HepG2 (cell line): ENCODE measurements around the gene KLHL21. TPM values are rescaled to one million over a fixed set of nuclear protein-coding genes. Genes with fewer than 3 reads are reported as not detected.

Source experiments
- BCL6 ChIP-seq: IDR thresholded peaks from 2 replicates; pipeline ENCODE4 v1.6.1; 2016; ENCODE audit warnings: missing genetic modification reagents, missing compliant biosample characterization
- MAFF ChIP-seq: IDR thresholded peaks from 2 replicates; pipeline ENCODE4 v1.6.1; 2011; ENCODE audit warnings: low read depth, low read length, improper control_type of control experiment
- NONO ChIP-seq, 2 experiments: fragments of 450-650 bp in 1 of 2; sonication (generic) in 1 of 2; formaldehyde crosslinking in 1 of 2; IDR thresholded peaks in 1 of 2; conservative IDR thresholded peaks in 1 of 2; 2 replicates each; pipeline versions ENCODE4 v1.6.1 to v1.8.0; 2017 to 2022; ENCODE audit warnings: mild to moderate bottlenecking in 1 of 2, missing genetic modification reagents in 1 of 2, moderate library complexity in 1 of 2
- PBX2 ChIP-seq: IDR thresholded peaks from 2 replicates; pipeline ENCODE4 v1.6.1; 2016; ENCODE audit warnings: control low read depth
- SNAPC4 ChIP-seq: sonication (generic); formaldehyde crosslinking; IDR thresholded peaks from 2 replicates; pipeline ENCODE4 v1.4.0; 2020; ENCODE audit warnings: mild to moderate bottlenecking, missing genetic modification reagents
- TBP ChIP-seq: sonication (generic); formaldehyde crosslinking; IDR thresholded peaks from 2 replicates; pipeline ENCODE4 v1.5.0; 2020; ENCODE audit warnings: missing genetic modification reagents
- ZBTB4 ChIP-seq: sonication (generic); formaldehyde crosslinking; IDR thresholded peaks from 2 replicates; pipeline ENCODE4 v1.4.0; 2020; ENCODE audit warnings: missing genetic modification reagents, mild to moderate bottlenecking, borderline replicate concordance
- ZBTB43 ChIP-seq: sonication (generic); formaldehyde crosslinking; conservative IDR thresholded peaks from 2 replicates; pipeline ENCODE4 v1.4.0; 2020; ENCODE audit warnings: missing genetic modification reagents
- ZNF275 ChIP-seq: sonication (generic); formaldehyde crosslinking; IDR thresholded peaks from 2 replicates; pipeline ENCODE4 v1.8.0; 2022; ENCODE audit warnings: missing genetic modification reagents, mild to moderate bottlenecking, inconsistent platforms, borderline replicate concordance
- ZNF512B ChIP-seq: sonication (generic); formaldehyde crosslinking; IDR thresholded peaks from 2 replicates; pipeline ENCODE4 v1.5.1; 2020; ENCODE audit warnings: missing genetic modification reagents, mild to moderate bottlenecking, borderline replicate concordance
- polyA plus RNA-seq, 8 experiments: library from polyadenylated mRNA; depleted of rRNA in 3 of 8; stranded (reverse) in 7 of 8; unstranded in 1 of 8; fragments of >200 nt; fragmentation: Illumina TruSeq in 4 of 8; extraction: Trizol in 4 of 8; gene quantifications; 2 replicates each; pipeline versions ENCODE4 v1.2.1 to v1.2.3, GENCODE V29; 2011 to 2016; ENCODE audit warnings: low read depth in 4 of 8, missing spikeins in 1 of 8, mixed read lengths in 1 of 8; ENCODE audit not compliant: insufficient read depth in 1 of 8
- total RNA-seq, 5 experiments: library from RNA; depleted of rRNA; stranded (reverse); fragments of >200 nt; fragmentation: Illumina TruSeq; extraction: Trizol; gene quantifications; 2 replicates each; pipeline ENCODE4 v1.2.3, GENCODE V29; 2016; ENCODE audit warnings: low read depth in 1 of 5

Gene KLHL21
- total and polyA plus RNA-seq, 2 of the 13 experiments (the other 11 are each of a cell fraction or from before 2014, with no cell fraction given) = 14.8 to 25.0 TPM

- TF ChIP-seq SNAPC4 (CRISPR knock-in tag) (no peak), MAFF (no peak), TBP (CRISPR knock-in tag) (no peak), NONO (IDR thresholded peaks at IDR 0.05) (no peak), NONO (CRISPR knock-in tag; conservative IDR thresholded peaks at IDR 0.05) (peak; percentile 86), ZBTB43 (CRISPR knock-in tag) (peak; percentile 56; the same call in 1 of the 2 replicates), ZNF512B (CRISPR knock-in tag) (no peak), BCL6 (CRISPR knock-in tag) (peak; percentile 19; the same call in 1 of the 2 replicates), PBX2 (CRISPR knock-in tag) (no peak; the same call in 1 of the 2 replicates), ZBTB4 (no peak), ZNF275 (no peak)
These were observed 22.3 kb upstream of the KLHL21 start, which contains the start of gene THAP3 (continued) for GRCh38 chr1:6624710-6625583.
